ENCODE measurements around the gene MCC.

GRCh38 chr5:113147537-113147936 is 340.7 kb downstream of the MCC start:
- no peak for TF ChIP-seq CTCF (conservative IDR thresholded peaks at IDR 0.05 in 1 of 2, IDR thresholded peaks at IDR 0.05 in 1 of 2; ENCODE audit: extremely low read depth in 1 of 2, insufficient read depth in 1 of 2, low read depth in 1 of 2, low read length in 2 of 2)
- TF ChIP-seq EZH2 (IDR thresholded peaks at IDR 0.05; ENCODE audit: borderline replicate concordance, low read length), result no peak
